ENCODE measurements around the gene ARID1B.
"Not testable (repeated sequence)": the region's sequence is repeated elsewhere in the genome, so short reads cannot be mapped to it uniquely, and the experiment has no call there.

The ARID1B gene

GRCh38 chr6:156928972-156929371, 151.8 kb downstream of the ARID1B start:
- DNase-seq (ENCODE audit: low read depth in 3 of 3, low spot score in 1 of 3), result no peak

GRCh38 chr6:156931283-156931682, 154.1 kb downstream of the ARID1B start:
- DNase-seq (ENCODE audit: low read depth in 3 of 3, low spot score in 1 of 3), result no peak

GRCh38 chr6:156933201-156934068, 156.3 kb downstream of the ARID1B start:
- DNase-seq (ENCODE audit: low read depth in 3 of 3, low spot score in 1 of 3), result no peak

- no peak for DNase-seq (ENCODE audit: low read depth in 3 of 3, low spot score in 1 of 3)
Measured at GRCh38 chr6:156934069-156934460, 156.9 kb downstream of the ARID1B start.

- no peak for DNase-seq (ENCODE audit: low read depth in 3 of 3, low spot score in 1 of 3)
Measured at GRCh38 chr6:156935000-156935399, 157.8 kb downstream of the ARID1B start.

- no peak for DNase-seq (ENCODE audit: low read depth in 3 of 3, low spot score in 1 of 3)
Measured at GRCh38 chr6:156938143-156938542, 161.0 kb downstream of the ARID1B start.

GRCh38 chr6:156940221-156940620, 163.0 kb downstream of the ARID1B start:
- DNase-seq (ENCODE audit: low read depth in 3 of 3, low spot score in 1 of 3), result no peak

- no peak for DNase-seq (ENCODE audit: low read depth in 3 of 3, low spot score in 1 of 3)
Measured at GRCh38 chr6:156942266-156942665, 165.1 kb downstream of the ARID1B start.

- no peak for DNase-seq (ENCODE audit: low read depth in 3 of 3, low spot score in 1 of 3)
Measured at GRCh38 chr6:156943166-156943565, 166.0 kb downstream of the ARID1B start.

- no peak for DNase-seq (ENCODE audit: low read depth in 3 of 3, low spot score in 1 of 3)
Measured at GRCh38 chr6:156943816-156944215, 166.6 kb downstream of the ARID1B start.

GRCh38 chr6:156944412-156944811, 167.2 kb downstream of the ARID1B start:
- DNase-seq (ENCODE audit: low read depth in 3 of 3, low spot score in 1 of 3), result no peak

- not testable (repeated sequence) for DNase-seq (ENCODE audit: low read depth in 3 of 3, low spot score in 1 of 3)
Measured at GRCh38 chr6:156945789-156946172, 168.6 kb downstream of the ARID1B start.

GRCh38 chr6:156946370-156946936, 169.3 kb downstream of the ARID1B start:
- no peak for DNase-seq (ENCODE audit: low read depth in 3 of 3, low spot score in 1 of 3)

GRCh38 chr6:156948277-156948676, 171.1 kb downstream of the ARID1B start:
- DNase-seq (ENCODE audit: low read depth in 3 of 3, low spot score in 1 of 3), result no peak

- no peak for DNase-seq (ENCODE audit: low read depth in 3 of 3, low spot score in 1 of 3)
Measured at GRCh38 chr6:156948807-156949206, 171.6 kb downstream of the ARID1B start.

- DNase-seq (ENCODE audit: low read depth in 3 of 3, low spot score in 1 of 3), result no peak
Measured at GRCh38 chr6:156949376-156949775, 172.2 kb downstream of the ARID1B start.

GRCh38 chr6:156950084-156950483, 172.9 kb downstream of the ARID1B start:
- no peak for DNase-seq (ENCODE audit: low read depth in 3 of 3, low spot score in 1 of 3)

GRCh38 chr6:156950531-156950930, 173.4 kb downstream of the ARID1B start:
- no peak for DNase-seq (ENCODE audit: low read depth in 3 of 3, low spot score in 1 of 3)

GRCh38 chr6:156952401-156952800, 175.2 kb downstream of the ARID1B start:
- no peak for DNase-seq (ENCODE audit: low read depth in 3 of 3, low spot score in 1 of 3)

GRCh38 chr6:156953127-156953478, 175.9 kb downstream of the ARID1B start:
- DNase-seq (ENCODE audit: low read depth in 3 of 3, low spot score in 1 of 3), result no peak

- no peak for DNase-seq (ENCODE audit: low read depth in 3 of 3, low spot score in 1 of 3)
Measured at GRCh38 chr6:156953479-156954146, 176.4 kb downstream of the ARID1B start.

- no peak for DNase-seq (ENCODE audit: low read depth in 3 of 3, low spot score in 1 of 3)
Measured at GRCh38 chr6:156954191-156954590, 177.0 kb downstream of the ARID1B start.
